HG03103 (cell line): Measurements from ENCODE around the gene LCN6.
A peak's percentile ranks its signal among the peaks of the same experiment; 100 is the strongest.

Experiments
- ATAC-seq: cut with Tn5 transposase; IDR thresholded peaks from one replicate; pipeline ENCODE4 v1.9.1; 2021; ENCODE audit warnings: low read depth; ENCODE audit not compliant: unreplicated experiment

Gene LCN6

DNA sequence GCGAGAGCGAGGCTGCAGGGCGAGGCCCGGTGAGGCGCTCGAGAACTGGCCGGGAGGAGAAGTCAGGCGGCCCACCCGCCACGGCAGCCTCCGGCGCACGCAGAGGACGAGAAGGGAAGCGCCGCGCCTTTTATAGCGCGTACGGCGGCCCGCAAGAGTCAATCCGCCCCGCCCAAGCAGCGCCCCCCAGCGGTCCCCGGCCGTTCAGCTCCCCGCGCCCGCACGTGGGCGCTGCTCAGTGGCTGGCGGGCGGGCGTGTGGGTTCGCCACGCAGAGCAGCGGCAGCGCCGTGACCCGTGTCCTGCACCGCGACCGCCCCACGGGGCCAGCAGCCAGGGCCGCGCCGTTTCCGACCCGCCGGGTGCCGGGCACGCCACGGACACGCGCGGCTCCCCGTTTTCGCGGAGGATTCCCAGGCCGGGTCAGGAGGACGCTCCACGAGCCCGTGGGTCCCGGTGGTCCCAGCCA lies 20.2 kb downstream of the LCN6 start:
- peak; percentile 41 for ATAC-seq

- no peak for ATAC-seq
These were observed 21.6 kb downstream of the LCN6 start for GRCh38 chr9:136726631-136727191.

DNA sequence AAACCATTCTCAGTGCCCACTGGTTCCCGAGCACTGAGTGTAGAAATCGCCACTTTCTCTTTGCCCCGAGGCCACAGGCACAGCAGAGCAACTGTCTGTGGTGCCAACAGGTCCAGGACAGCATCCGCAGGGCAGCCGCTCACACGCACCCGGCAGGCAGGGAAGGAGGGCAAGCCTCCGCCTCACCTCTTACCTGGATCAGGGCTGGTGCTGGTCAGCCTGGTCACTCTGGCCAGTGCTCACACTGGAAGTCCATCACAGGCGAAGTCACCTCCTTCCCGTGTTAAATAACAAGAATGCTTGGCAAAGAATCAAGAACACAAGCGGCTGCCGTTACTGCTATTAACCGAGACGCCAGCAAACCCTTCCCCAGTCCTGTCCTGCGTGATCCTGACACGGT lies 22.2 kb downstream of the LCN6 start:
- no peak for ATAC-seq

DNA sequence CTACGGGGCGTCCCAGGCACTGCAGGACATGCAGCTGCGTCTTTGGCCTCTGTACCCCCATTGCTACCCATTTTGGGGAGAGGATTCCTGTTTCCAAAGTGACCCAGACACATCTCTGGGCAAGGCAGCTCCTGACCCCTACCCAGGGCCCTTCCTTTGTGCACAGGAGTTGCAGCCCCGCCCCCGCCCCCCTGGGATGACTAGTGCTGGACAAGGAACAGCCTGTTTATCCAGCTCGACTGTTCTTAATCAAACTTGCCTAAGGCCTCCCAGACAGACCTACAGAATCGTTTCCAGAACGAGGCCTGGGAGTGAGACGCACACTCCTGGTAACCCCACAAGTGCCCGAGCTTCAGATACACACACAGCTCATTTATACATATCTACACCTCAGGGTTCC lies 22.7 kb downstream of the LCN6 start:
- ATAC-seq: no peak

DNA sequence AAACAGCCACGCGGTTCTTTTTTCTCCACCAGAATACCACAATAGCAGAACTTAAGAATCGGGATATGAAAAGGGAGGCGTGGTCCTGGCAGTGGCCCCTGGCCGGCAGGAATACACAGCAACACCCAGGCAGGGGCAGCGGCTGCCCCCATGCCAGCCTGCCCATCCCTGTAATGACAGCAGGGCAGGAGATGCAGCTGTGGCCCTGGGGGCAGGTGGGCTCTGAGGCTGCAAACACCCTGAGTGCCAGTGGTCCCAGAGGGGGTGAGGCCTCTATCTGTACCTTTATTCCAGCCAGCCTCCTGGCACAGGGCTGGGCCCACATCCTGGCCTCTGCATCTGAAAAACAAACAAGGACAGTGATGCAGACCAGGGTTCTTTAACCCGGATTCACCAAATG lies 23.6 kb downstream of the LCN6 start:
- ATAC-seq: no peak

DNA sequence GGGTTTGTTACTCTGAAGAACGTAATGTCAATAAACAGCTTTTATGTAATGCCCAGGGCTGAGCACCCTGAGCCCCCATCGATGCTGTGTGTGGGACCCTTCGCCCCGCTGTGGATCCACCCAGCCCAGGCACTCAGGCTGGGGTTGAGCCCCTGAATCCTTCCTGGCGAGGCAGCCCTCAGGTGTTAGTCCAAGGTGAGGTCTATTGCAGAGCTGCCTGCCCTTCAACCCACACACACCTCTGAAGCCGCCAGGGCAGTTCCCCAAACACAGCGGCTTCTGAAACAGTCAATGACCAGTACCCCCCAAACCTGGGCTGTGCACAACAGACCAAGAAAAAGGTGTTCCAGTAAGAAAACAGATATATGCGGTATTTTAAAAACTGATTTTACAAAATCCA lies 24.3 kb downstream of the LCN6 start:
- no peak for ATAC-seq

GRCh38 chr9:136723362-136723976 lies 24.9 kb downstream of the LCN6 start:
- ATAC-seq: no peak

GRCh38 chr9:136722969-136723356 lies 25.4 kb downstream of the LCN6 start:
- no peak for ATAC-seq

DNA sequence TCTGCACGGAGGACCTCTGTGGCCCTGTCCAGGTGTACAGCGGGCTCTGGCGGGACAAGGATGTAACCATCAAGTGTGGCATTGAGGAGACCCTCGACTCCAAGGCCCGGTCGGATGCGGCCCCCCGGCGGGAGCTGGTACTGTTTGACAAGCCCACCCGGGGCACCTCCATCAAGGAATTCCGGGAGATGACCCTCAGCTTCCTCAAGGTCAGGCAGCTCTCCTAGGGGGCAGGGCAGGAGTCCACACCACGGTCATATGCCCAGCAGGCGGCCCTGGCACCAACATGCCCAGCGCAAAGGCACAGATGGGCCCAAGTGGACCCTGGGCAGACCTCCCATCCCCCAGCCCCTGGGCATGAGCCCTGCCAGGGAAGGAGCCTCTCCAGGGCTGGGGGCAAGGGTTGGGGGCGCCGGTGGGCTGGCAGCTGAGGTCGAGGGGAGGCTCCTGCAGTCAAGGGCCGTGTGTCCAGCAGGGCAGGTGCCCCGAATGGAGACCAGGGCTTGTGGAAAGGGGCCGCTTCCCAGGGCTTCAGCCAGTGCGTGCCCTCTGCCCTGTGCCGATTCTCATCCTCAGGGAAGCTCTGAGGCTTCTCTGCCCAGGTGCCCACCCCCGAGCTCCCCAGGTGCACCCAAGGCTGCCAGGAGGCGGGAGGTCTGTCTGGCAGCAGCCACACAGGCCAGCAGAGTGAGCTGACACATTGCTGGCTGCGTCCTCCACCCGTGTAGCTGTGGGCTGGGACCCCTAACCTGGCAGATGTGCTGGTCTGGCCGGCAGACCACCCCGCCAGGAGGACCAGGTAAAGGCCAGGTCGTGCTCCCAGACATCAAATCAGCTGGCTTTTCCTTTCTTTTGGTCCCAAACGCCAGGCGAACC lies 26.0 kb downstream of the LCN6 start:
- no peak for ATAC-seq

DNA sequence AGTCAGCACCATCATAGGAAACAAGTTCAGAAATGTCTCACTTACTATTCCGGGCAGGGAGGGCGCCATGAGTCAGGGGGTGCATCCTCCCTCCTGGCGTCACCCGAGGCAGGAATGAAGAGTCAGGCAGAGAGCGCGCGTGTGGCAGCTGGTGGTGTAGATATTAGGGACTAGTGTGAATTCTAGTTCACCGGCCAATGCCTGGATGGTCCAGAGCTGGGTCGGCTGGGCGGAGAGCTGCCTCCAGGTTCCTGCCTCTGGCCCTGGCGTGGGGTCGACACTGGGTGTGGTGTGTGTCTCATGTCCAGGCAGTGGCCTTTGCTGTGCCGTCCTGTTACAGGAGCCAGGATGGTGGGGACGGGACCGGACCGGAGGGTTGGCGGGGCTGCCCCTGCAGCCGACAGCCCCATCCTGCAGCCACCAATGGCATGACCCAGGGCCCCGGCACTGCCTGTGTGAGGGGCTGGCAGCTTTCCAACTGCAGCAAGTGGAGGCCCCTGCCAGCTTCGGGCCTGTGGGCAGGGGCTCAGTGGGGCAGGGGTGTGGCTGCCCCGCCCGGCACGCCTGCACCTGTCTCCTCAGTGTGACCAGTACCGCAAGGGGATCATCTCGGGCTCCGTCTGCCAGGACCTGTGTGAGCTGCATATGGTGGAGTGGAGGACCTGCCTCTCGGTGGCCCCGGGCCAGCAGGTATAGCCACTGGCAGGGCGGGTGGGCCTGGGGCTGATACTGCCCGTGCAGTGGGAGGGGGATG lies 26.8 kb downstream of the LCN6 start:
- no peak for ATAC-seq

GRCh38 chr9:136720898-136721338 lies 27.4 kb downstream of the LCN6 start:
- ATAC-seq: no peak

DNA sequence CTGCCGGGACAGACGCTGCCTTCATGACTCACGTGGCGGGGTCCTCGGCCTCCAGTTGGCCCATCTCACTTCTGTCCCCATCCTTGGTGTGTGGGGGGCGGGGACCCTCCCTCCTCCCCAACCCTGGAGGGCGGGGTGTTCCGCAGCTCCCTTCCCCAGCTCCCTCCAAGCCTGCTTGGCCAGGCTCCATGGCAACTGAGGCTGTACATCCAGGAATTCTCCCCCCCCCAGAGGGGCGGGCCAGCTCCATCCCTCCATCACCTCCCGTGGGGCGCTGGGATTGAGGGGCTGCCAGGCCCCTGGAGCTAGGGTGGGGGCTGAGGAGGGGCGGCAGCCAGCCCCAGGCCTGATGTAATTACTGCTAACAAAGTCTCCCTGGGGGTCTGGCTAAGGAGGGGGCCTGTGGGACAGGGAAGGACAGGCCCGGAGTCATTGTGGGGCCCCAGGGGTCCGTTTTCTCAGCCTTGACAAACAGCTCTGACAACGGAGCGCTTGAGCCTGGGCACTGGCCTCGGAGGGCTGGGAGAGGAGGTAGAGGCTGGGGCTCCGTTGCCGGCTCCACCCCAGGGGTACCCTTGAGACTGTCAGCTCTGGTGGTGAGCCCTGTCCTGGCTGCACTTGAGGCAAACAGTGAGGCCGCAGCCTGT lies 28.0 kb downstream of the LCN6 start:
- no peak for ATAC-seq

GRCh38 chr9:136719195-136719880 lies 29.0 kb downstream of the LCN6 start:
- ATAC-seq: no peak

- no peak for ATAC-seq
These were observed 29.8 kb downstream of the LCN6 start for GRCh38 chr9:136718345-136719194.

- no peak for ATAC-seq
These were observed 30.9 kb downstream of the LCN6 start for GRCh38 chr9:136717399-136717798.

- ATAC-seq: no peak
These were observed 33.4 kb downstream of the LCN6 start for GRCh38 chr9:136714893-136715274.

DNA sequence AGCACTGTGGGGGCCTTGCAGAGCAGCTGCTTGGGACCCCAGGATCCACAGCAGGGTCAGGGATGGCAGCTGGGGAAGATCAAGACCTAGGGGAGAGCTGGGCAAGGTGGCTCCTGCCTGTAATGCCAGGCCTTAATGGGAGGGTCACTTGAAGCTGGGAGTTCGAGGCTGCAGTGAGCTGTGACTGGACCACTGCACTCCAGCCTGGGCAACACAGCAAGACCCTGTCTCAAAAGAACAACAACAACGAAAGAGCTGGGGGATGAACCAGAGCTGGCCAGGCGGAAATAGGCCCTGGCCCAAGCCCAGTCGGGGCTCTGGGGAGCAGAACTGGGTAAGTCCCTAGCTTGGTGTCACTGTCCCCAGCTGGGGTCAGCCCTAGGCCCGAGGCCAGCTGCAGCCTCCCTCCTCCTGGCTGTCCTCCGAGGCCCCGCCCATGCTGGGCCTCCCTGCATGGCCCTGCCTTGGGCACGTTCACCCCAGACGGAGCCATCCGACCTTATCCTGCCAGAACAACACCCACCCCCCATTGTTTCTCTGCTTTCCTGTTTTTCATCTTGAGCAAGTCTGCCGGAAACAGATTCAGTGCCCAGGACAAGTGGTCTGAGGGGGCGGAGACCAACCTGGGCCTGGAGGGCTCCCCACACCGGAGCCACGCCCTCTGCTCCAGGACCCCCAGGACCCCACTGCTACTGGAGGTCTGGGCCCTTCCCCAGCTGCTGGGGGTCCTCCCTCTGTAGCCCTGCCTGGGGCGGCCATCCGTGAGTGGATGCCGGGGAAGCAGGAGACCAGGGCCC lies 34.0 kb downstream of the LCN6 start:
- no peak for ATAC-seq

- no peak for ATAC-seq
These were observed 34.8 kb downstream of the LCN6 start for GRCh38 chr9:136713550-136713949.
